BE2C (cell line): ENCODE results near the gene ZNF503.

Experiments
- DNase-seq: peaks from one replicate; pipeline ENCODE4 v3.0.0-alpha.2; 2020
- H3K27me3 ChIP-seq: fragments of 250-450 bp; sonication (Bioruptor Pico); 2 replicates; pipeline ENCODE4 v1.5.1; 2020; ENCODE audit warnings: mild to moderate bottlenecking
- H3K36me3 ChIP-seq: fragments of 250-450 bp; sonication (Bioruptor Pico); 2 replicates; pipeline ENCODE4 v1.5.1; 2020; ENCODE audit warnings: mild to moderate bottlenecking
- H3K4me1 ChIP-seq: fragments of 250-450 bp; sonication (Bioruptor Pico); 2 replicates; pipeline ENCODE4 v1.5.1; 2020
- H3K4me3 ChIP-seq: 2 replicates; pipeline ENCODE4 v1.5.1; 2011; ENCODE audit warnings: low read depth, low read length
- H3K9me3 ChIP-seq: fragments of 250-450 bp; sonication (Bioruptor Pico); 2 replicates; pipeline ENCODE4 v1.5.1; 2020
- TF ChIP-seq, protein P1 (sequence below): IDR thresholded peaks from 2 replicates; pipeline ENCODE4 v1.5.1; 2012; ENCODE audit warnings: mild to moderate bottlenecking, low read depth, low read length

Gene ZNF503

GRCh38 chr10:75394221-75394620 is 7.3 kb downstream of the ZNF503 start:
- no peaks in the 10 kb centered on the region for H3K4me1 ChIP-seq
- no peaks in the 10 kb centered on the region for H3K9me3 ChIP-seq
- no peak for DNase-seq
- TF ChIP-seq, protein P1, sequence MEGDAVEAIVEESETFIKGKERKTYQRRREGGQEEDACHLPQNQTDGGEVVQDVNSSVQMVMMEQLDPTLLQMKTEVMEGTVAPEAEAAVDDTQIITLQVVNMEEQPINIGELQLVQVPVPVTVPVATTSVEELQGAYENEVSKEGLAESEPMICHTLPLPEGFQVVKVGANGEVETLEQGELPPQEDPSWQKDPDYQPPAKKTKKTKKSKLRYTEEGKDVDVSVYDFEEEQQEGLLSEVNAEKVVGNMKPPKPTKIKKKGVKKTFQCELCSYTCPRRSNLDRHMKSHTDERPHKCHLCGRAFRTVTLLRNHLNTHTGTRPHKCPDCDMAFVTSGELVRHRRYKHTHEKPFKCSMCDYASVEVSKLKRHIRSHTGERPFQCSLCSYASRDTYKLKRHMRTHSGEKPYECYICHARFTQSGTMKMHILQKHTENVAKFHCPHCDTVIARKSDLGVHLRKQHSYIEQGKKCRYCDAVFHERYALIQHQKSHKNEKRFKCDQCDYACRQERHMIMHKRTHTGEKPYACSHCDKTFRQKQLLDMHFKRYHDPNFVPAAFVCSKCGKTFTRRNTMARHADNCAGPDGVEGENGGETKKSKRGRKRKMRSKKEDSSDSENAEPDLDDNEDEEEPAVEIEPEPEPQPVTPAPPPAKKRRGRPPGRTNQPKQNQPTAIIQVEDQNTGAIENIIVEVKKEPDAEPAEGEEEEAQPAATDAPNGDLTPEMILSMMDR: no peak
- no peak overlapping the region for H3K4me3 ChIP-seq
- H3K36me3 ChIP-seq: peaks cover 7% of the 10 kb centered on the region
- no peaks in the 10 kb centered on the region for H3K27me3 ChIP-seq

DNA sequence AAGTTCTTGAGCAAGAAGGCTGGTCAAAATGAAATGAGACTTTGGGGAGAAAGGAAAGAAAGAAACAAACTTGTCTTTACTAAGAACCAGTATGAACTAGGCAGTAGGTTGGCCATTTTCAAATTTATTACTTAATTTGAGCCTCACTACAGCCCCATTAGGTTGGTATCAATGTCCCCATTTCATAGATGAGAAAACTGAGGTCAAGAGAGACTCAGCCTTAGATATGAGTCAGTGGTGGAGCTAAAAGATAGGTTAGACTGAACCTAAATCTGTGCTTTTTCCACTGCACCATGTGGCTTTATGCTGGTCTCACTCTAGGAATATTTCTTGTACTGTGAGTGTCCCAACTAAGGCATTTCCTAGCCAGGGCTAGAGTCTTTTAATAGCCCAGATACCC is 8.8 kb downstream of the ZNF503 start:
- no peak for DNase-seq
- no peaks in the 10 kb centered on the region for H3K4me1 ChIP-seq
- TF ChIP-seq, protein P1: no peak
- H3K27me3 ChIP-seq: no peaks in the 10 kb centered on the region
- H3K9me3 ChIP-seq: no peaks in the 10 kb centered on the region
- no peak overlapping the region for H3K4me3 ChIP-seq
- H3K36me3 ChIP-seq: no peaks in the 10 kb centered on the region

DNA sequence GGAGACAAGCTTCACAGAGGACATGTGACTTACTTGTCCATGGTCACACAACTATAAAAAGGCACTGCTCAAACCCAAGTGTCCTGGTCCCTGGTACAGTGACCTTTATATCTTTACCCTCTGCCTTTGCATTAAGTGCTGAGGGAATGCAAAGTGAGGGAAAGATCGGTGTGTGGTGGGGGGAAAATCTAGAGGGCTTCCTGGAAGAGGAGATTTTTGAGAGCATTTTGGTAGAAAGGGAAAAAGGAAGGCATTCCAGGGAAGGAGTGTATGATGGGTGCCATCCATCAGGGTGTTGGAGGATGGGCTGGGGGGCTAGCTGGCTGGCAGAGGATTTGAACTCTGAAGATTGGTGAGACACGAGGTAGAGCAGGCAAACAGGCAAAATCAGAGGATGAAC is 9.3 kb downstream of the ZNF503 start:
- TF ChIP-seq, protein P1: no peak
- H3K9me3 ChIP-seq: no peaks in the 10 kb centered on the region
- no peak for DNase-seq
- no peaks in the 10 kb centered on the region for H3K36me3 ChIP-seq
- H3K4me3 ChIP-seq: no peak overlapping the region
- H3K27me3 ChIP-seq: no peaks in the 10 kb centered on the region
- H3K4me1 ChIP-seq: no peaks in the 10 kb centered on the region

DNA sequence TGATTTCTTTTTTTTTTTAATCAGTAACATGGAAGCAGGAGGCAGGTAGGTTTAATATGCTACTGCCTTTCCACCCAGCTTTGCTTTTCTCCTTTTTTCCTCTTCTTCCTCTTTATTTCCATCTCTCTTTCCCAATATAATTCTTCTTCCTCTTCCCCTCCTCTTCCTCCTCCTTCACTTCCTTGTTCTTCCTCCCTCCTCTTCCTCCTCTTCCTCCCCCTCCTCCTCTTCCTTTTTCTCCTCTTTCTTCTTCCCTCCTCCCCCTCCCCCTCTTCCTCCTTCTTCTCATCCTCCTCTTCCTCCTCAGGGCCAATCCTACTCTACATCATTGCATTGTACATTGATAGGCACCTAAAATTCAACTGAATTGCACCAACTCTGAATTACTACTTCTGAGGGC is 11.4 kb downstream of the ZNF503 start:
- Histone ChIP-seq H3K9me3 (no peaks in the 10 kb centered on the region), H3K4me1 (no peaks in the 10 kb centered on the region), H3K27me3 (no peaks in the 10 kb centered on the region), H3K4me3 (no peak overlapping the region), H3K36me3 (no peaks in the 10 kb centered on the region)
- DNase-seq: no peak
- TF ChIP-seq, protein P1: no peak

DNA sequence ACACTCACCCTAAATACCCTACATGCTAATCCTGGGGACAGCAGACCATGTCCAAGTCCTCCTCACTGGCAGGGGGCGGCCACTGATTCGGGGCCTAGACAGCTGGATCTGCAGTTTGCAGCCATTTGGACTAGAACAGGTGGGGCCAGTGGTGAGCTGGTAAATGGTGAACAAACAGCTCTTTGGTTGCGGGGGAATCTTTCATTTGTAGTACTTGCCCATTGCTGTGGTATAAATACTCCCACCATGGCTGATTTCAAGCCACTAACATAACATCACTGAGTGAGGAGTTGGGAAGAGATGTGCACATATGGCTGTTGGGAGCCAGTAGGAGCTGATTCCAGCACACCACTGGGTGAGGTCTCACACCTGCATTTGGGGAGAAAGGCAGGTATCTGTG is 13.5 kb downstream of the ZNF503 start:
- no peaks in the 10 kb centered on the region for H3K4me1 ChIP-seq
- no peaks in the 10 kb centered on the region for H3K27me3 ChIP-seq
- DNase-seq: no peak
- TF ChIP-seq, protein P1: no peak
- no peak overlapping the region for H3K4me3 ChIP-seq
- no peaks in the 10 kb centered on the region for H3K36me3 ChIP-seq
- no peaks in the 10 kb centered on the region for H3K9me3 ChIP-seq

DNA sequence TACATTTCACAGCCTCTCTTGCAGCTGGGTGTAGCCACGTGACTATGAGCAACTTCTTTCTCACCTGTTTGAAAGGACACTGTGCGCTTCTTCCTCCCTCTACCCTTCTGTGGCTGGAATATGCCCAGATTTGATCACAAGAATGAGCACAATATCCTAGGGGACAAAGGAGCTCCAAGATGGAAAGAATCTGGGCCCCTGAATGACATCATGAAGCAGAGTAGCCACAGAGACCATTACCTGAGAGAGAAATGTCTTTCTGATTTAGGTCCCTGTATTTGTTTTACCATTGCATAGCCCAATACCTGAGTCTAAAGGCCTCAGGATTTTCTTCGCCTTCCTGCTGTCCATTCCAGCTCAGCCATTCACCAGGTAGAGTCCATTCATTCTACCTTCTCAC is 15.4 kb downstream of the ZNF503 start:
- DNase-seq: no peak
- no peaks in the 10 kb centered on the region for H3K27me3 ChIP-seq
- H3K9me3 ChIP-seq: no peaks in the 10 kb centered on the region
- no peaks in the 10 kb centered on the region for H3K4me1 ChIP-seq
- TF ChIP-seq, protein P1: no peak
- H3K4me3 ChIP-seq: no peak overlapping the region
- no peaks in the 10 kb centered on the region for H3K36me3 ChIP-seq
